H7 (cell line): ENCODE results near the gene MICAL3. TPM values are rescaled to one million over a fixed set of nuclear protein-coding genes. Genes with fewer than 3 reads are reported as not detected.
"Not testable (repeated sequence)": the region's sequence is repeated elsewhere in the genome, so short reads cannot be mapped to it uniquely, and the experiment has no call there.

Source experiments
- DNase-seq: peaks from one replicate; pipeline ENCODE4 v3.0.0; 2012
- H3K27me3 ChIP-seq: 2 replicates; pipeline ENCODE4 v1.6.0; 2011; ENCODE audit warnings: mild to moderate bottlenecking, low read length; ENCODE audit not compliant: control insufficient read depth, insufficient read depth
- H3K36me3 ChIP-seq: replicated peaks from 2 replicates; pipeline ENCODE4 v1.5.1; 2011; ENCODE audit warnings: low read length; ENCODE audit not compliant: control insufficient read depth, insufficient read depth
- H3K4me3 ChIP-seq: 2 replicates; pipeline ENCODE4 v1.5.1; 2011; ENCODE audit warnings: low read depth, mild to moderate bottlenecking, control low read depth, low read length, moderate library complexity; ENCODE audit not compliant: insufficient read depth
- total RNA-seq: library from RNA; depleted of rRNA; stranded (reverse); fragments of >200 nt; shearing (Covaris generic); gene quantifications from 2 replicates; pipeline ENCODE4 v1.2.3, GENCODE V29; 2014

MICAL3 gene
- total RNA-seq, 1 experiment from 2014 or later: 11.8 TPM

GRCh38 chr22:17945156-17945887 lies 79.0 kb downstream of the MICAL3 start:
- Histone ChIP-seq H3K36me3 (no peaks in the 10 kb centered on the region), H3K27me3 (no peaks in the 10 kb centered on the region), H3K4me3 (no peak overlapping the region)
- DNase-seq: no peak

DNA sequence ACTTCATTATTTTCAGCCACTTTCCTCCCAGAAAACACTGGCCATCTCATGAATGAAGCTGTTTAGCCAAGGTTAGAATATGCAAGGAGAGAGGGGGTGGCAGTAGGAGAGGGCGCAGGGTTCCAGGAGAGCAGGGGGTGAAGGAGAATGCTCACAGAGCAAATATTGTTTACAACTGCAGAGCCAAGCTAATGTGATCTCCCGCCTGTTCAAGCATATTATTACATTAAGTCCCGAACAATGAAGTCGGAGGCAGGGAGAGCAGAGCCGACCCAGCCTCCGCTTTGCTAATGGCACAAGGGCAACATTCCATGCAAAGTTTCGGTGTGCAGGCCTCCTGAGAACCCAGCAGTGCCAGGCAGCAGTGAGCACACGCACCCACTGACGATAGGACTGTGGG lies 80.1 kb downstream of the MICAL3 start:
- DNase-seq: no peak
- Histone ChIP-seq H3K27me3 (no peaks in the 10 kb centered on the region), H3K4me3 (no peak overlapping the region), H3K36me3 (no peaks in the 10 kb centered on the region)

- no peaks in the 10 kb centered on the region for H3K27me3 ChIP-seq
- H3K36me3 ChIP-seq: no peaks in the 10 kb centered on the region
- DNase-seq: no peak
- H3K4me3 ChIP-seq: no peak overlapping the region
Observed at GRCh38 chr22:17943533-17944249, 80.7 kb downstream of the MICAL3 start.

DNA sequence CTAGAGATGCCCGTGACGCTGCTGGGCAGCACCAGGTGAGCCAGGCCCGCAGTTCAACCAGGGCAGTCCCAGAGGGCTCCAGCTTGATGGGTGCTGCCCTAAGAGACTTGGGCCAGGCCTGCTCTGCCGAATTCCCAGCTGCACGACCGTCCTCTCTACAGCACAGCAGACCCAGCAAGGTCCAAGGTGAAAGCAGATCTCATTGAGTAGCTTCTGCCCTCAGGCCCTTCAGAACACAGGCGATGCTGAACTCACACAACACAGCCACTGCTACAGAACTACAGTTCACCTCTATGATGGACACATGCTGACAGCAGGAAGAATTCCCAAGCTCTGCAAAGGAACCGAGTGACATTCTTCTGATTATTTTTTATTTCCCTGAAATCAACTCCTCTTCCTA lies 81.6 kb downstream of the MICAL3 start:
- Histone ChIP-seq H3K27me3 (no peaks in the 10 kb centered on the region), H3K4me3 (no peak overlapping the region), H3K36me3 (no peaks in the 10 kb centered on the region)
- no peak for DNase-seq

DNA sequence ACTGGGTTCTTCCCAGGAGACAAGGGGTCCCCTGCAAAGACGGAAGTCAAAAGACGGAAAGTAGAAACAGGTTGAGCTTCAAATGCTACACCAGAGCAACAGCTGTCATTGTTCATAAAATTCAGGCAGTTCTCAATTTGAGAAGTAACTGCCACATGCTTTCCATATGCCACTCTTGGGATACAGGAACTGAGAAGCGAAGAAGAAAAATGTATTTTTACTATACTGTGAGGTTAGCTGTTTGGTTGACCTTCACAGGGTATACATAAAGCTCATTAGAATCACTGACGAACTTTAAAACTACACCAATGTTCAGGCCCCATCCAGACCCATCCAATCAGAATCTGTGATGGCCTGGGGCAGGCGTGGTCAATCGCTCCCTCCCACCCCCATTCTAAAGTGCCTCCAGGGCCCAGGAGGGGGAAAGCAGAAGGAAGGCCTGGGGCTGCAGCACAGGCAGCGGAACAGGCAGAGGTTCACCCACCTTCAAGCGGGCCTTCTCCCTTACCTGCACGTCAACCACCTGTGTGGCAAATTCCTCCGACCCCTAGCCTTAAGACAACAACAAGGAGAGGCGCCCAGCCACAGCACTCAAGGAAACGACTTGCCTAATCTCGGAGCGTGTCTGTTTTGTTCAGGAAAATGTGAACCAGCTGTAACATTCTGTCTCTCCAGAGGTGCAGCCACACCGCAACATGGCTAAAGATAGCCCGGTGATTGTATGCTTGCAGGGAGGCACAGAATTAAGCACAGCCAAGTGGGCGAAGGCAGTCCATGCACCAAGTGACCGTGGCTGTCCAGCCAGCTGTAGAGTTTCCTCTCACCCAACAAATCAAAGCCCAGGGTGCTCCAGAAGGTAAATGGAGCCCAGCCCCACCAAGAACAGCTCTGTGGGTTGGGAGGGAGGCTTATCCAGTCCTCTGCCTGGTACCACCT lies 82.6 kb downstream of the MICAL3 start:
- Histone ChIP-seq H3K36me3 (no peaks in the 10 kb centered on the region), H3K27me3 (no peaks in the 10 kb centered on the region), H3K4me3 (no peak overlapping the region)
- peak; percentile 68 for DNase-seq

DNA sequence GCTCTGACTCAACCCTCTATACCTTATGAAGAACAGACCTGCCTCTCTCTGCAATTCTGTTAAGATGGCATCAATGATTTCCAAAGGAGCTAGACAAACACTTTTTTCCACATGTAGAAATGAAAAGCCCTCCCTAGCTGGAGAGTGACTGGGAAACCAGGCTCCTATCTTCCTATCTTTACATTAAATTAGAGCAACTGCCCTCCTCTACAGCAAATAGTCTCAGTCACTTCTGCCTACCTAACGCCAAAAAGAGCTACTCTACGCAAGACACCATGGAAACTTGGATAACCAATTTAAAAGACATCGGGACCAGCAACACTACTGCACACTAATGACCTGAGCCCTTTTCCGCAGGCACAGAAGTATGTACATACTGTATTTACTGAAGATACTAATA lies 84.8 kb downstream of the MICAL3 start:
- DNase-seq: no peak
- Histone ChIP-seq H3K27me3 (no peaks in the 10 kb centered on the region), H3K4me3 (no peak overlapping the region), H3K36me3 (no peaks in the 10 kb centered on the region)

- H3K36me3 ChIP-seq: no peaks in the 10 kb centered on the region
- DNase-seq: no peak
- H3K4me3 ChIP-seq: no peak overlapping the region
- no peaks in the 10 kb centered on the region for H3K27me3 ChIP-seq
Observed at GRCh38 chr22:17939011-17939410, 85.3 kb downstream of the MICAL3 start.

DNA sequence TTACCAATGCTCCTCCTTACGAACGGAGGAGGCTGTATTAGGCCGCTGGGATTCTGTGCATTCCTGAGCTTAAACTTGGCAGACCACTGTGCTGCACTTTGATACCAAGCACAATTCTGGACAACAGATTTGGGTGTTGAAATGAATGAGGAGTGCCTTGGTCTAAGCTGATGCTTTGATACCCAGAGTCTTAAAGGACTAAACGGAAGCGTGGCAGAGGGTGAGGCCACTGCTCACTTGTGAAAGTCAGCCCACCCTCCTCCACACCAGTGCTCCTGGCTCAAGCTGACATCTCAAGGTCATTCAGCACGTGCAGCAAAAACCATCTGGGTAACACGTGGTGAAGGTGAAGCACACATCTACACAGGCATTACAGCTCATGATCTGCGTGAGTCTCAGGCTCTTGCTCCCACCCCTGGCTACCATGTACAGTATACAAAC lies 85.9 kb downstream of the MICAL3 start:
- H3K4me3 ChIP-seq: no peak overlapping the region
- no peaks in the 10 kb centered on the region for H3K27me3 ChIP-seq
- no peaks in the 10 kb centered on the region for H3K36me3 ChIP-seq
- DNase-seq: no peak

DNA sequence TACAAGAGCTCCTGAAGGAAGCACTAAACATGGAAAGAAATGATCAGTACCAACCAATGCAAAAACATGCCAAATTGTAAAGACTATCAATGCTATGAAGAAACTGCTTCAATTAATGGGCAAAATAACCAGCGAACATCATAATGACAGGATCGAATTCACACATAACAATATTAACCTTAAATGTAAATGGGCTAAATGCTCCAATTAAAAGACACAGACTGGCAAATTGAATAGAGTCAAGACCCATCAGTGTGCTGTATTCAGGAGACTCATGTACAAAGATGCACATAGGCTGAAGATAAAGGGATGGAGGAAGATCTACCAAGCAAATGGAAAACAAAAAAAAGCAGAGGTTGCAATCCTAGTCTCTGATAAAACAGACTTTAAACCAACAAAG lies 91.9 kb downstream of the MICAL3 start:
- not testable (repeated sequence) for DNase-seq, H3K4me3 ChIP-seq, H3K36me3 ChIP-seq, H3K27me3 ChIP-seq

- DNase-seq: no peak
- no peaks in the 10 kb centered on the region for H3K27me3 ChIP-seq
- H3K4me3 ChIP-seq: no peak overlapping the region
- no peaks in the 10 kb centered on the region for H3K36me3 ChIP-seq
Observed at GRCh38 chr22:17931400-17931825, 92.9 kb downstream of the MICAL3 start.

- H3K36me3 ChIP-seq: no peaks in the 10 kb centered on the region
- no peaks in the 10 kb centered on the region for H3K27me3 ChIP-seq
- H3K4me3 ChIP-seq: no peak overlapping the region
- no peak for DNase-seq
Observed at GRCh38 chr22:17930455-17931313, 93.7 kb downstream of the MICAL3 start.

- Histone ChIP-seq H3K4me3 (no peak overlapping the region), H3K36me3 (no peaks in the 10 kb centered on the region), H3K27me3 (no peaks in the 10 kb centered on the region)
- no peak for DNase-seq
Observed at GRCh38 chr22:17929909-17930308, 94.5 kb downstream of the MICAL3 start.

- Histone ChIP-seq H3K27me3 (no peaks in the 10 kb centered on the region), H3K4me3 (no peak overlapping the region), H3K36me3 (no peaks in the 10 kb centered on the region)
- no peak for DNase-seq
Observed at GRCh38 chr22:17928391-17928790, 96.0 kb downstream of the MICAL3 start.

DNA sequence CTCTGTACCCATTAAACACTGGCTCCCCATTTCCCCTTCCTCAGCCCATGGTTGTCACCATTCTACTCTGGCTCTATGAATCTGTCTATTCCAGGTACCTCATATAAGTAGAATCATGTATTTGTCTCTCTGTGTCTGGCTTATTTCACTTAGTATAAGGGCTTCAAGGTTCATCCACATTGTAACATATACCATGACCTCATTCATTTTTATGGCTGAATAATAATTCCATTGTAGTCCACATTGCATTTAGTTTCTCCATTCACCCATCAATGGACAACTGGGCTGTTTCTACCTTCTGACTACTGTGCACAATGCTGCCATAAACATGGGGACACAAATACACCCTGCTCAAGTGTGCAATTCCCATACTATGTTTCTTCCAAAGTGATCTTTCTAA lies 97.3 kb downstream of the MICAL3 start:
- no peak for DNase-seq
- H3K27me3 ChIP-seq: no peaks in the 10 kb centered on the region
- H3K4me3 ChIP-seq: no peak overlapping the region
- H3K36me3 ChIP-seq: no peaks in the 10 kb centered on the region
